C4-2B (cell line): Measurements from ENCODE around the gene NAV2.

Experiments
- ZFX ChIP-seq: fragments of 450-650 bp; IDR thresholded peaks from 2 replicates; pipeline ENCODE4 v1.6.1; 2017
- TF ChIP-seq, protein P1 (sequence below): fragments of 450-650 bp; conservative IDR thresholded peaks from 2 replicates; pipeline ENCODE4 v1.5.1; 2017; ENCODE audit warnings: mild to moderate bottlenecking

DNA sequence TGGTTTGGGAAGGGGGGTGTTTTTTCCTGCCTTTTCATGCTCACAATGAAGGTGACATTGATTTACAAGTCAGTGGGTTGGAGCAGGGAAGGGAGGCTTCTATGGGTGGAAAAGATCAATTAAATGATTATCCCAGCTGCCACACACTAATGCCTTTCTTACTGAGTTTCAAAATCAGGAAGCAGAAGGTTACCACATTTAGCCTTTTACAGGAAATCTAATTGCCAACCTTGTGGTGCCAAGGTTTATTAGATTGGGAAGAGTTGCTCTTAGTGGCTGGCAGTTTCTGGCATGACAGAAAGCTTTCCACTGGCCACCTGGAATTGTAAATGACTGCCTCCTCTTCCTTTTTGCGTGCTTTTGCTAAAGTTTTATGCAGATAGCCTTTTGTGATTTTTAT, 98.7 kb downstream of the NAV2 start:
- TF ChIP-seq, protein P1, sequence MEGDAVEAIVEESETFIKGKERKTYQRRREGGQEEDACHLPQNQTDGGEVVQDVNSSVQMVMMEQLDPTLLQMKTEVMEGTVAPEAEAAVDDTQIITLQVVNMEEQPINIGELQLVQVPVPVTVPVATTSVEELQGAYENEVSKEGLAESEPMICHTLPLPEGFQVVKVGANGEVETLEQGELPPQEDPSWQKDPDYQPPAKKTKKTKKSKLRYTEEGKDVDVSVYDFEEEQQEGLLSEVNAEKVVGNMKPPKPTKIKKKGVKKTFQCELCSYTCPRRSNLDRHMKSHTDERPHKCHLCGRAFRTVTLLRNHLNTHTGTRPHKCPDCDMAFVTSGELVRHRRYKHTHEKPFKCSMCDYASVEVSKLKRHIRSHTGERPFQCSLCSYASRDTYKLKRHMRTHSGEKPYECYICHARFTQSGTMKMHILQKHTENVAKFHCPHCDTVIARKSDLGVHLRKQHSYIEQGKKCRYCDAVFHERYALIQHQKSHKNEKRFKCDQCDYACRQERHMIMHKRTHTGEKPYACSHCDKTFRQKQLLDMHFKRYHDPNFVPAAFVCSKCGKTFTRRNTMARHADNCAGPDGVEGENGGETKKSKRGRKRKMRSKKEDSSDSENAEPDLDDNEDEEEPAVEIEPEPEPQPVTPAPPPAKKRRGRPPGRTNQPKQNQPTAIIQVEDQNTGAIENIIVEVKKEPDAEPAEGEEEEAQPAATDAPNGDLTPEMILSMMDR: no peak
- TF ChIP-seq ZFX: no peak
